GM19463 (cell line): Measurements from ENCODE around the gene SARDH.

Experiments
- ATAC-seq: cut with Tn5 transposase; IDR thresholded peaks from one replicate; pipeline ENCODE4 v1.9.1; 2021; ENCODE audit warnings: mild to moderate bottlenecking, moderate library complexity; ENCODE audit not compliant: unreplicated experiment

Gene SARDH

DNA sequence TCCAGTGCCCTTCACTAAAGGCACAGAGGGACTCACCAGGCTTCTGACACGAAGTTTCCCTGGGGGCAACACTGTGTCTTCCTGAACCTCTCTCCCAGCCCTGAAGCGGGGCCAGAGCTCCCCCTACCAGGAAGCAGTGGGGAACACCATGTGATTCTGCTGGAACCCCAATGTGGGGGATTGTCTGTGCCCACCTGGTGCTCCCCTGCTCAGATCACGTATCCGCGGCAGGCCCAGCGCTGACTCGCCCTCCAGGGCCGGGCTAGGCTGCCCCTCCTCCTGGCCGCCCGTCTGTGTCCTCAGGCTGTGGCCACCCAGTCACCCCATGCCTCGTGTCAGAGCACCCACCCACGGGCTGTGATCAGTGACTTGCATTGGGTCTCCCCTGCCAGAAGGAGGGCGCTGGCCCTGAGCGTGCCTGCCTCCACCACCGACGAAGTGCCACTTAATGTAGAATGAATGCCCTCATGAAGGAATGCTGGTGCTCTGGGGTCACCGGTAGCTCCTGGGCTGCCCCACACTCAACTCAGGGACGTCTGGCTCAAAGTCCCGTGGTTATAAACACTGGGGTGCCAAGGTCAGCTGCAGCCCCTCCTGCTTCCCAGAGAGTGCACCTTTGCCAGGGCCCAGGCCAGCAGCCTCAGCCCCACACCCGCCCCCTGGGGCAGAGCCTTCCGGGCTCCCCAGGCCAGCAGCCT, 22.1 kb downstream of the SARDH start:
- ATAC-seq, result no peak

DNA sequence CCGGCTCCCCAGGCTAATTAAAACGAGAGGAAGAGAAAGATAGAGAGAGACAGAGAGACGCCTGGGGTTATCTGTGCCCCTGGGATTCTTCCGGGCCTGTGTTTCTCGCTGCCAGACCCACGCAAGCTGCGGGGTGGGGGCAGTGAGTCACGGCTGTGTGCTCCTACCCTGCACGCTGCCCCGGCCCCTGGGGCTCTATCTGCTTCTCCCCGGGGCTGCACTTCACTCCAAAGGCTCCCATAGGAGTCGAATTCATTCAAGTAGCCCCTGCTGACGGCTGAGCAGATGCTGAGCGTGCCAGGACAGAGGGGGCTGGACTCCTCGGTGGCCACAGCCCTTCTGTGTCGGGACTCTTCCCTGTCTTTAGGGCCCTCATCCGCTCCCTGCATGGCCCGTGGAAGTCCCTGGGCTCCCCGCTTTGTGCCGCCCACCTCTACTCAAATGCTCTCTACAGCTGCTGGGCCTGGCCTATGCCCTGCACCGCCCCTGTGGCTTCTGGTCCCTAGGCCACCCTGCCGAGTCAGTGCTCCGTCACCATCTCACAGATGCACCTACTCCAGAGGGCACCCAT, 22.8 kb downstream of the SARDH start:
- no peak for ATAC-seq

DNA sequence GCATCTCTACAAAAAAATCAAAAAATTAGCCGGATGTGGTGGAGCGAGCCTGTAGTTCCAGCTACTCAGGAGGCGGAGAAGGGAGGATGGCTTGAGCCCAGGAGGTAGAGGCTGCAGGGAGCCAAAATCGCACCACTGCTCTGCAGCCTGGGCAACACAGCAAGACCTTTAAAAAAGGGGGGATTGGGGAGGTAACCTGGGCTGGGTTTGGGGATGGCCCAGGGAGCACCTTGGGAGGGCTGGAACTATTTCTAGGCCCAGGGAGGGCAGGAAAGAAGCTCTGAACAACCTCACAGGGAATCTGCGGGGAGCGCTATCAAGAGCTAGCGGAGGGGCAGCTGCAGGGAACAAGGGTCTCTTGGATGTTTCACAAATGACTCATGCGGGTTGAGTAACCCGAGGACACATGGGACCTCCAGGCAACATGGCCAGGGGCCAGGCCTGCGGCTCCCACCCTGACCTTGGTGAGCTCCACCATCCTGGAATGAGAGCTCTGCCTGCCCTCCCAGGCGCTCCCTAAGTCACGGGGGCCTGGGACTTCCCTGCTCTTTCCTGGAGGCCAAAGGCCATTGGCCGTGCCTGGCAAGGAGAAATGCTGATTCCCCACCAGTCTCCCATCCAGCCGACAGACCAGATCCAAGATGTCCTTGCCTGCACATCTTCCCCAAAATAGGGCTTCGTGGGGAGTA, 23.4 kb downstream of the SARDH start:
- no peak for ATAC-seq

DNA sequence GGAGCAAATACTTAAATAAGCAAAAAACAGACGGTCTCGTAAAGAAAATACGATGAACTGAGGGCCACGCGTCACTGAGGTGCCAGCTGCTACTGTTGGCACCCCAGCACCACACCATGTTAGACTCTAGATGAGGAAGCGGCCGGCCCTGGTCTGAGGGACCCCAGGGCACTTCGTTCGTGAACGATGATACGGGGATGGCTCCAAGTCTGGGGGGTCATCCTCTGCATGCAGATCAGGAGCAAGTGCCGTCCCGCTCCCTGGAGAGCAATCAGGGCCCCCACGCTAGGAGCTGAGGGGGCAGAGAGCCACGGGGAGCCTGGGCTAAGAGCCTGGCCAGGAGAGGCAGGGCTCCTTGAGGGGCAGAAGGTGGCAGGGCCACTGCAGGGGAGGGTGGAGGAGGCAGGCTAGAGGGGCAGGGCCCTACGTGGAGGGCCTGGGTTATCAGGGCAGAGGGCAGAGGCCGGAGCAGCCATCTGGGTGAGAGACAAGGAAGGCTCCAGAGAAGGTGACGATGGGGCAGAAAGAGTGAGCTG, 24.1 kb downstream of the SARDH start:
- no peak for ATAC-seq

DNA sequence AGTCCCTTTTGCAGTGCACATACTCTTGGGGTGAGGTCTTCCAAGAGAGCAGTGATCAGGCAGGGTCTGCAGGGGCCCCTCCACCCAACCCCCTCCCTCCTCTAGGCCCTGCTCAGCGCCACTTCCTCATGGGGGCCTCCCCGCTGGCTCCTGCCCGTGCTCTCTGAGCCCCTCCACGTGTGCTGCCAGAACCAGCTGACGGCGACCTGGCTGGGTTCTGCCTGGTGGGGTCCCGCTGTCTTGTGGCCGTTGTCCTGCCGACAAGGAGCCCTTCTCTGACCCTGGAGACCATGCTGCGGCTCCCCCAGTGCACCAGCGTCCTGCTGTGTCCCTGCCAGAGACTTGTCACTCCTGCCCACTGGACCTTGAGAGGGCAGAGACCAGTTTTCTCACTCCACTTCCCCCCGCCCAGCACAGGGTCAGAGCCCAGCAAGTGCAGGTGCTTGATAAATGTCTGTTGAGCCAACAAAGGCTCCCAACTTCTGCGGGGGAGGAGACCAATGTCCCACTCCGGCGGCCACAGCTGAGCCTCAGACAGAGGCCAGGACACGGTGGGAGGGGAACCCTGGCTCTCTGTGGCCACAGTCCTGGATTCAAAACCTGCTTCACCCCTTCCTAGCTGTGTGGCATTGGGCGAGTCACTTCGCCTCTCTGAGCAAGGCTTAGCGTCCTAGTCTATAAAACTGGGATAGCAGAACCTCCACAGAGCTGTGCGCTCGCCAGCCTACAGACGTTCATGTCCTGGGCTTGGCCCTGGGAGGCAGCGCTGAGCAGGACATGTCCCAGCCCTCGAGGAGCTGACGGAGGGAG, 24.8 kb downstream of the SARDH start:
- ATAC-seq, result no peak

DNA sequence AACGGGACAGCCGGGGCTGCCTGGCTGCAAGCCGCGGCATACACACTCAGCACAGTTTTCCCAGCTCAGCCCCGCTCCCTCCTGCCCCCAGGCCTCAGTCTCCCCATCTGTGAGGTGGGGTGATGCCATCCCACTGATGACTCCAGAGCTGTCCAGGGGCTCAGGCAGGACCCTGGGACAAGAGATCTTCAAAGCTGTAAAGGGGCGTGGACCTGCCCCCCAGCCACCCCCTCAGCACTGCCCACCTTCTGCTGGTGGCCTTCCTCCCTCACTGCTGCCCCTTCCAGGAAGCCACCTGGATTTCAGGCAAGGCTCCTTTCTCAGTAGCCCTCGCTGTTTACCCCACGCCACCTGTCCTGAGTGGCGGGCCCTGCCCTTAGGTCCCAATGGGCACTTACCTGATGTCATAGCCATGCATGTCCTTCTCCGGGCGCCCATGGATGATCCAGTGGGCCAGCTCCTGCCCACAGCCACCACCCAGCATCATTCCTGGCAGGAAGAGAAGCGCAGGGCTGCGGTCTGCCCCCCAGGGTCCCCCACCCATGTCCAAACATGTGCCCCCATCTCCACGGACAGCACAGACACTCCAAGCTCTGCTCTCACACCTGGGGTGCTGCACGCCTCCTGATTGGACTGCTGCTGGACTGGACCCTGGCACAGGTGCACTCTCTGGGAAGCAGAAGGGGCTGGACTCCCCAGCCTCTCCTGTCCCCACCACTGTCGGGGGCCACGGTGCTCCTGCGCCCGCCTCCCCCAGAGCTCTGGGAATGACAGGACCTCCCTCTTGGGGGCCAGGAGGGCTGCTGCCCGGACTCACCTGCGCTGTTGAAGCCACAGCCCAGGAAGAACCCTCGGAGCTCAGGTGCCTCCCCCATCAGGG, 25.7 kb downstream of the SARDH start:
- ATAC-seq, result no peak

DNA sequence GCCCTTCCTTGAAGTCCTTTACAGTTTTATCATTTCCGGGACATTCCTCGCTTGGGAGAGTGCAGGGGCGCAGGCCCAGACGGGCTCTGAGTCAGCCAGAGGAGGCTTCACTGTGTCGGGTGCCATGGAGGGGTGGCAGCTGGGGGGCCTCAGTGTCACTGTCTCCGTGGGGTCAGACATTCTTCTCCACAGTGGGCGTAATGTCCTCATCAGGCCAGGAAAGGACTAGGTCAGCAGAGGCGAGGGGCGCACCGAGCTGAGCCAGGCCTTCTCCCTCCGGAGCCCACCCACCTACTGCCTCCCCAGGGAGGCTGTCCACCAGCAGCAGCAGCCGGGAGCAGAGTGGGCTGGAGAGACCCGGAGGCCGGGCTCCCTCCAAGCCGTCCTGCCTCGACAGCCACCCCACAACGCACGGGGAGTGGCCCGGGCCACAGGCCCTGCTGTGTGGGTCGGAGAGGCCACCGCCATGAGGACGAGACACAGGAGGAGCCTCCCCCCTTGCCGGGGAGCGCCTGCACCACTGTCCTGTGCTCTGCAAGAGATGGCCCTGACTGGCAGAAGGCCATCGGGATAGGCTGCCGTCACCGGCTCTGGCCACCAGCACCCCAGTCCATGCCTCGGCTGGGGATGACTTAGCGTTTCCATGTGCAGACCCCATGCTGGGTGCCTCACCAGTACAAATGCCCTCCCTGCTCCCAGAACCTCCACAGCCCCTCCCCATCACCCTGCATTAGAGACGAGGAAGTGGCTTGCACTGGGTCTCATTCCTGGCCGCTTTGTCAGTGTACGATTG, 26.5 kb downstream of the SARDH start:
- ATAC-seq, result no peak

DNA sequence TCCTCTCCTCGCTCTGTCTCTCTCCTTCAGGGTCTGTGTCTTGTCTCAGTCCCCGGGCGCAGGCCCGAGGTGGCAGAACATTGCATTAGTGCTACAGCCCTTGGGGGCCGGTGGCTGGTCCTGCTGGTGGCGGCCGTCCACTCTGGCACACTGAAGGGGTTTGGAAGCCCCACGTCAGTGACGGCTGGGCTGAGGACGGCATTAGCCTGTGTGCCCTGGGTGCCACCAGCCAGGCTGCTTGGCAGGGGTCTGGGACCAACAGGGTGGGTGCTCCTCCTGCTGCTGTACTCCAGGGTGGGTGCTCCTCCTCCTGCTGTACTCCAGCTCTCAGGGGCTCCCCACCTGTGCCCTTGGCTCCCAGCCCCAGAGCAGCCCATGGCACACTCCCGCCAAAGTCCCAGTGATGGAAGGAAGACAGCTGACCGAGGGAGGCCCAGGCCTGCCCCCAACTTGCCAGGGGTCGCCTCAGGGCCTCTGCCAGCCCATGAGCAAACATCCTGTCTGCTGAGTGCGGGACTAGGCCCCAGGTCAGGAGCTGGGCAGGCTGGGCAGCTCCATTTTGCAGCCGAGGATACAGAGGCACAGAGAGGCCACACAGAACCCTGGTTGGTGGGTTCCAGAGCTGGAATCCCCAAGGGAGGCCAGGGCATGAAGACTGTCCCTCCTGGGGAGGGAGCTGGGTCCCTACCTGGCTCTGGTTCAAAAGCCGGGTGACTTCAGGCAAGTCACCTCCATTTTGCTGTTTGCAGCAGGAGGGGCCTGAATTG, 27.3 kb downstream of the SARDH start:
- ATAC-seq, result no peak

DNA sequence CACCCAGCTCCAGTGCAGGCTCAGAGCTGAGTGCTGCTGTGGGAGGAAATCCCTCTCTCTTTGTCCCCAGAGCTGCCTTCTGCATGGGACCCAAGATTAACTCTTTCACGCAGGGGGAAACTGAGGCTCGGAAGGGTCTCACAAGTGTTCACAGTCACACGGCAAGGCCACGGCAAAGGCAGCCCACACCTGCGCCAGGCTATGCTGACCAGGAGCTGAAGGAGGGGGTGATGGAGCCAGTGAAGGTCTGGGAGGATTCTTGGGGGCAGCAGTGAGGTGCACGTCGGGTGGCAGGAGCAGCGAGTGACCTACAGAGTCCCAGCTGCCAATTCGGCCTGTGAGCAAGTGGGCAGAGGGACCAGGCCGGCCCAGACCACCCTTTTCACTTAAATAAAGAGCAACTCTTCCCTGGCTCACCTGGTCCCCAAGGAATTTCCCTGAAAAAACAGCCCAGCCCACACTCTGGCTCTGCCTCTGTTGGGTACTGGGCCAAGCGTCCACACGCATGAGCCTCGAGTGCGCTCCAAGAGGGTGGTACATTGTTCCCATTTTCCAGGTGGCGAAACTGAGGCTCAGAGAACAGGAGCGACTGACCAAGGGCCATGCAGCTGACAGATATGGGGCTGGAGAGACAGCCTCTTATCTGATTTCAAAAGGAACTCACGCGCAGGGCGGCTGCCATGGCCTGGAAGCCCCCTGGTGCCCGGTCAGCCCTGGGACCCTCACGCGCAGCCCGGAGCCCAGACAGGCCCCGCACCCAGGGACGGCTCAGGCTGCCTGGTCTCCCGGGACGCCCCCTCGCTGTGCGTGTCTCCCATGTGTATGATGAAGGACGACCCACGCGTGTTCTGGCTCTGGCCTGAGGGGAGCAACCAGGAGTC, 28.2 kb downstream of the SARDH start:
- ATAC-seq, result no peak

DNA sequence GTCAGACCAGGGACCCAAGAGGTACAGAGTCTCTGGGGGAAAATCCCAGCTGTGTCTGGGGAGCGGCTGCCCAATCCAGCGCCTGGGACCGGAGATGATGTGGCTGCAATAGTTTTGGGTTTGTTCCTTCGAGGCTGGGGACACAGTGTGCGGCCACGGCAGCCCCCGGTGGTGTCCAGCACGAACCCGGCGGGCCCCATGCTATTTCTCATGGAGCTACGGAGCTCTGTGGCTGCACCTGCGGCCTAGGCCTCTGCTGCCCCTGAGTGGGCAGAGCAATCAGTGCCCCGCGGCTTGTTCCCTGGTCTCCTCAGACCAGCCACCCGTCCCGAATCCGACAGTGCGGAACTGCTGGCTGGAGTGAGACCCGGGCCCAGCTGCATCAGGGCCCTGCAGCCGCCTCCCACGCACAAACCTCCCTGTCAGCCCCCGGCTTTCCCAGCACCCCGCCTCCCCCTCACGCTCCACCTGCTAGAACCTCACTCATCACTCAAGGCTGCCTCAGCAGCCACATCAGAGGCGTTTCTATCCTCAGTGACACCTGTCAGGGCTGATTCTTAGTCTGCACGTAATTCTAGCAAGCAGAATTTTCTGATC, 29.0 kb downstream of the SARDH start:
- no peak for ATAC-seq

DNA sequence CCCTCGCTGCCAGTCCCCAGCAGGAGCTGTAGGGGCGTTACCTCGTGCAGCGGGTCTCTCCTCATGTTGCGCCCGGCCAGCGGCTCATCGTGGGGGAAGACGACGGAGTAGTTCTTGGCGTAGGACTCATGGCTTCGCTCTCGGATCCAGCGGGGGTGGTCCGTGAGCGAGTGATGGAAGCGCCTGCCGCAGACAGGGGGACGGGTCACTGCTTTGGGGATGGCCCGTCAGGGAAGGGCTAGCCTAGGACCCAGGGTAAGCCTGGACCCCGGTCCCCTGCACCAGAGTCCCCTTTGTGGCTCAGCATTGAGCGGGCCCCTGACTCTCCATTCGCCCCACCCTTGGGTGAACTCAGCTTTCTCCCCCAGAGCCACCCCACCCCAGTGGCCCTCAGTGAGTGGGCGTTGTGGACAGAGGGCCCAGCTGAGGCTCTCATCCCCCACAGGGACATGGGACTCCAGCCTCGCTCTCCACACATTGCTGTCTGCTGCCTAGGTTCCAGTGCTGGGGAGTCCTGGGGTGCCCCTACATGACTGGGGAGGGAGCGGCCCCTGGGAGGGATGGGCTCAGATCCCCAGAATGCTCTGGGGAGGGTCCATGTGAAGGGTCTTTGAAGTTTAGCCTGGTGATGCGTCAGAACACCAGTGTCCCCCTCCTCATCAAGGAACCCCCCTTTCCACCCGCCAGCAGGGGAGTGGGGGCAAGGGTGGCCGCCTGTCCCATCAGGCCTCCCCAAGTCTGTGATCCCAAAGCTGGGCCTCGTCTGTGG, 29.7 kb downstream of the SARDH start:
- no peak for ATAC-seq

DNA sequence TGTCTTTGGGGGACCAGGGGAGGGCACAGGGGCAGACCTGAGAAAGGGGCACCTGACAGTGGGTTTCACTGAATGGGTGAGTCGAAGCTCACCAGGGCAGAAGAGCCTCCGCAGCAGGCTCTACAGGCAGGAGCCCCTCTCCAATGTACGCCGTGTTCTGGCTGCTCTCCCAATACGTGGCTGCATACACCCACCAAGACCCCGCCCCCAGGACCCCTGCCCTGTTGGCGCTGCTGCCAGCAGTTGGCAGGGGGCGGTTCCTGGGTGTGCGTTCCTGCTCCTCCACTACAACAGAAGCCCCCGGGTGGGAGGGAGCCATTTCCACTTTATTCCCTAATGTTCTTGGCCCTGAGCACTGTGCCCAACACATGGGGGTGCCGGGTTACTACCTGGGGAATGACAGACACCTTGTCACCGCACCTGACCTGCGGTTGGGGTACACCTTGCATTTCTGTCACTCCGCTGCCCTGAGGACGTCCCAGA, 30.3 kb downstream of the SARDH start:
- ATAC-seq, result no peak

DNA sequence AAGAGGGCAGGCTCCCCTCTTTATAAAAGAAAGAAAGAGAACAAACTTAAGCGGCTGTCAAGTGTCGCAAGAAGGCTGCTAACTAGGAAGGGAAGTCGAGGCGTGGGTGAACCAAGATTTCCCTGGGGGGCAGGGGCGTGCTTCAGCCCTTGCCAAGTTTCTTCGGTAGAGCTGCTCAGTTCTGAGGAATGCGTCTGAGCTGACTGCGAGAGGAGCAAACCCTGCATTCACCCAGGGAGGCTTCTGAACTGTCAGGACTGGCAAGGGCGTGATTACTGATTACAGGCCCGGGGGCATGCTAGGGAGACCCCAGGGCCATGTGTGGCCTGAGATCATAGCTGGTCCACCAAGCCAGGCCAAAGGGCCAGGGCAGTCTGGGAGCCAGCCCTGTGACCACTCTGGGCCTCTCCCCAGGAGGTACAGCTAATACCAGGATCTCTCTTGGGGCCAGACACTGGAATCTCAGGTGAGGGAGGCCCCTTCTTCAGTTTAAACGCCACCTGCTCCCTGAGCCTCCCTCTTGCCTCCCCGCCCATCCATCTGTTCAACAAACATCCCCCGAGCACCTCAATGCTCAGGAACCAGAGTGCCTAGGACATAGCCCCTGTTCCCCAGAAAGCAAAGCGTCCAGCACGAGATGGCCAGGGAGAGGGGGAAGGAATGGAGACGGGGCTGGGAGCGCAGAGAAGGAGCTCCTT, 30.9 kb downstream of the SARDH start:
- no peak for ATAC-seq

DNA sequence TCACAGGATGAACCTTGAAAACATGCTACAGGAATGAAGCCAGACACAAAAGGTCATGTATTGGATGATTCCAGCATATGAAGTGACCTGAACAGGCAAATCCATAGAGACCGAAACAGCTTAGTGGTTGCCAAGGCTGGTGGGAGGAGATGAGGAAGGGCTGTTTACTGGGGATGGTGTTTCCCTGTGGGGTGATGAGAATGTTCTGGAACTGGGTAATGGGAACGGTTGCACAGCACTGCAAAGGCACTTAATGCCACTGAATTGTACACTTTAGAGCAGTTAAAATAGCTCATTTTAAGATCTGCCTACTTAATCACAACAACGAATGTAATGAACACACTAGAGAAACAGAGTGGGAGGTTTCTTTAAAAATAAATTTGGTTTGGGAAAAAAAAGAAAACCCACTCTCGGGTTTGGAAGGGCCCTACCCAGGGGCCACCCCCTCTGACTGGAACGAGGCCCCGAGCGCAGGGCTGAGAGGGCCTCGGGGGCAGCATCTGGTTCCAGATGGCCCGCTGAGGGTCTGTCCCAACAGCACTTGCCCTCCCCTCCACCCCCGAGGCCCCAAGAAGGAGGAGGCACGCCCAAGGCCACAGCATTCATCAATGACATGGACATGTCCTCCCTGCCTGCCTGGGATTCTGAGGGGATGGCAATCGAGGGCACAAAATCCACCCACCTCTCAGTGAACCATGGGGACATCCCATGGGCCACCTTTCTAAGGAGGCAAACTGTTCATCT, 31.7 kb downstream of the SARDH start:
- ATAC-seq, result no peak

DNA sequence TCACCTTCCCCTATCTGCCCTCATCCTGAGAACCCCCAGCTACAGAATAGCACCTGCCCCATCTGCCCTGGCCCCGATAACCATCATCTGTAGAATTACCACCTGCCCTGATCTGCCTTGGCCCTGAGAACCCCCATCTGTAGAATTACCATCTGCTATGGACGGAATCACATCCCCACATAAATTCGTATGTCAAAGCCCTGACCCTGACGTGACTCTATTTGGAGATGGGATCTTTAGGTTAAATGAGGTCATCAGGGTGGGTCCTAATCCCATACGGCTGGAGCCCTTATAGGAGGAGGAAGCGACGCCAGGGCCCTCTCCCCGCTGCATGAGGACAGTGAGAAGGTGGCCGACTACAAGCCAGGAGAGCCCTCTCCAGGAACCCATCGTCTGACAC, 32.6 kb downstream of the SARDH start:
- no peak for ATAC-seq
